Breast epithelium (tissue), 4 donors: ENCODE measurements around the gene NQO2. TPM values are rescaled to one million over a fixed set of nuclear protein-coding genes. Genes with fewer than 3 reads are reported as not detected.
"Not testable (repeated sequence)": the region's sequence is repeated elsewhere in the genome, so short reads cannot be mapped to it uniquely, and the experiment has no call there.

Source experiments
- DNase-seq, 2 donors: peaks; one replicate each; pipeline ENCODE4 v3.0.0-alpha.2; 2019; ENCODE audit warnings: low spot score in 2 of 2
- H3K27ac ChIP-seq, 2 donors: fragments of 200-600 bp; sonication (generic) in 1 of 2; one replicate each; pipeline ENCODE4 v1.5.1; 2016 to 2019; ENCODE audit warnings: mild to moderate bottlenecking in 1 of 2
- H3K27me3 ChIP-seq, 2 donors: fragments of 200-600 bp; sonication (generic) in 1 of 2; one replicate each; pipeline versions ENCODE4 v1.5.1 to v1.6.0; 2017 to 2019; ENCODE audit warnings: control low read depth in 1 of 2, mild to moderate bottlenecking in 1 of 2
- H3K36me3 ChIP-seq: fragments of 200-600 bp; one replicate; pipeline ENCODE4 v1.5.1; 2019
- H3K4me1 ChIP-seq, 2 donors: fragments of 200-600 bp; sonication (generic); one replicate each; pipeline ENCODE4 v1.5.1; 2016 to 2019; ENCODE audit warnings: control low read depth in 1 of 2
- H3K4me3 ChIP-seq, 3 donors: fragments of 200-600 bp; sonication (generic); 1 replicate in 2 of 3; 2 replicates in 1 of 3; pipeline ENCODE4 v1.5.1; 2016 to 2019; ENCODE audit warnings: mild to moderate bottlenecking in 3 of 3, moderate library complexity in 2 of 3
- H3K9me3 ChIP-seq, 2 donors: fragments of 200-600 bp; sonication (generic) in 1 of 2; one replicate each; pipeline ENCODE4 v1.5.1; 2016 to 2019; ENCODE audit warnings: control low read depth in 1 of 2
- POLR2A ChIP-seq: fragments of 450-650 bp; IDR thresholded peaks from one replicate; pipeline ENCODE4 v1.6.1; 2016; ENCODE audit warnings: antibody characterized with exemption, mild to moderate bottlenecking, moderate library complexity
- POLR2AphosphoS5 ChIP-seq, 3 donors: sonication (generic); formaldehyde crosslinking; IDR thresholded peaks; one replicate each; pipeline ENCODE4 v1.6.1; 2017; ENCODE audit warnings: antibody characterized with exemption in 3 of 3
- intact Hi-C: fragments of 100-400 bp; cut with DNase I; formaldehyde crosslinking; loops from one replicate; pipeline ENCODE4 v1.15.1; 2023; ENCODE audit warnings: low total_unique reads
- total RNA-seq, 3 donors: library from RNA; depleted of rRNA; stranded (reverse); fragments of >200 nt; gene quantifications; one replicate each; pipeline ENCODE4 v1.1.0, GENCODE V29; 2016
- TF ChIP-seq, protein P1 (sequence below), 3 donors: fragments of 450-650 bp; IDR thresholded peaks; one replicate each; pipeline ENCODE4 v1.5.1; 2016 to 2017; ENCODE audit warnings: antibody characterized with exemption in 3 of 3, mild to moderate bottlenecking in 3 of 3, moderate library complexity in 3 of 3

NQO2 gene
- total RNA-seq, 3 donors from 2014 or later, result 23.6 to 64.6 (median 24.9) TPM

DNA sequence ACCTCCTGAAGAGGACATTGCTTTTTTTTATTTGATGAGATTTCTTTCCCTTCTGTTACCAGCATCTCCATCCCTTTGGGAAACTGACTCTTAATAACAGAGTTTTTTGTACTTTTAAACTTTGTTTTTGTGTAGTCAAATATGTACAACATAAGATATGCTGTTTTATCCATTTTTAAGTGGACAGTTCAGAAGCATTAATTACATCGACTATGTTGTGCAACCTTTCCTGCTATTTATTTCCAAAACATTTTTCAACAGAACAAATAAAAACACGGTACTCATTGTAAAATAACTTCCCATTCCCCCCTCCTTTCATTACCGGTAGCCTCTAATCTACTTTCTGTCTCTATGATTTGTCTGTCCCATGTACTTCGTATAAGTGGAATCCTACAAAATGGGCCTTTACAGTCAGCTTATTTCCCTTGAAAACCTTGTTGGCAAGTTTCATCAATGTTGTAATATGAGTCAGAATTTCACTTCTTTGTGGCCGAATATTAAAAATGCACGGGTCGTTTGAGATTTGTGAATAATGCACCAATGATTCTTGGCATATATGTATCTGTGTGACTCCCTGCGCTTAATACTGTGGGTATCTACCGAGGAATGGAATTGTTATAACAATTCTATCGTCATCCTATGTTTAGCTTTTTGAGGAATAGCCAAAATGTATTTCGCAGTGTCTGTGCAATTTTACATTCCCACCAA, 57.5 kb downstream of the NQO2 start:
- intact Hi-C loops, result no loop called here
- TF ChIP-seq POLR2AphosphoS5 (IDR thresholded peaks at IDR 0.05), result no peak
- TF ChIP-seq POLR2A, result no peak
- TF ChIP-seq, protein P1, sequence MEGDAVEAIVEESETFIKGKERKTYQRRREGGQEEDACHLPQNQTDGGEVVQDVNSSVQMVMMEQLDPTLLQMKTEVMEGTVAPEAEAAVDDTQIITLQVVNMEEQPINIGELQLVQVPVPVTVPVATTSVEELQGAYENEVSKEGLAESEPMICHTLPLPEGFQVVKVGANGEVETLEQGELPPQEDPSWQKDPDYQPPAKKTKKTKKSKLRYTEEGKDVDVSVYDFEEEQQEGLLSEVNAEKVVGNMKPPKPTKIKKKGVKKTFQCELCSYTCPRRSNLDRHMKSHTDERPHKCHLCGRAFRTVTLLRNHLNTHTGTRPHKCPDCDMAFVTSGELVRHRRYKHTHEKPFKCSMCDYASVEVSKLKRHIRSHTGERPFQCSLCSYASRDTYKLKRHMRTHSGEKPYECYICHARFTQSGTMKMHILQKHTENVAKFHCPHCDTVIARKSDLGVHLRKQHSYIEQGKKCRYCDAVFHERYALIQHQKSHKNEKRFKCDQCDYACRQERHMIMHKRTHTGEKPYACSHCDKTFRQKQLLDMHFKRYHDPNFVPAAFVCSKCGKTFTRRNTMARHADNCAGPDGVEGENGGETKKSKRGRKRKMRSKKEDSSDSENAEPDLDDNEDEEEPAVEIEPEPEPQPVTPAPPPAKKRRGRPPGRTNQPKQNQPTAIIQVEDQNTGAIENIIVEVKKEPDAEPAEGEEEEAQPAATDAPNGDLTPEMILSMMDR (IDR thresholded peaks at IDR 0.05), result no peak
- Histone ChIP-seq H3K4me3 (no peak overlapping the region), H3K9me3 (no peaks in the 10 kb centered on the region), H3K27me3 (no peaks in the 10 kb centered on the region), H3K4me1 (peaks cover 0 to 4% of the 10 kb centered on the region in 2 donors), H3K36me3 (no peaks in the 10 kb centered on the region), H3K27ac (no peak overlapping the region)
- no peak for DNase-seq

DNA sequence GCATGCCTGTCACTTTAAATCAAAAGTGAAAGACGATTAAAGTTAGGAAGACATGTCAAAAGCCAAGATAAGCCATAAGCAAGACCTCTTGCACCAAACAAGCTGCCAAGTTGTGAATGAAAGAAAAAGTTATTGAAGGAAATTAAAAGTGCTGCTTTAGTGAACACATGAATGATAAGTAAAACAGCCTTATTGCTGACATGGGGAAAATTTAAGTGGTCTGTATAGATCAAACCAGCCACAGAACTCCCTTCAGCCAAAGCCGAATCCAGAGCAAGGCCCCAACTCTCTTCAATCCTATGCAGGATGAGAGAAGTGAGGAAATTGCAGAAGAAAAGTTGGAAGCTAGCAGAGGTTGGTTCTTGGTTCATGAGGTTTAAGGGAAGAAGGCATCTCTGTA, 59.3 kb downstream of the NQO2 start:
- no peak for DNase-seq
- Histone ChIP-seq H3K4me1 (peaks cover 0 to under 1% of the 10 kb centered on the region in 2 donors), H3K9me3 (no peaks in the 10 kb centered on the region), H3K4me3 (no peak overlapping the region), H3K27ac (no peak overlapping the region), H3K36me3 (no peaks in the 10 kb centered on the region), H3K27me3 (no peaks in the 10 kb centered on the region)
- intact Hi-C loops, result no loop called here
- no peak for TF ChIP-seq POLR2A
- TF ChIP-seq, protein P1 (IDR thresholded peaks at IDR 0.05), result no peak
- TF ChIP-seq POLR2AphosphoS5 (IDR thresholded peaks at IDR 0.05), result no peak

DNA sequence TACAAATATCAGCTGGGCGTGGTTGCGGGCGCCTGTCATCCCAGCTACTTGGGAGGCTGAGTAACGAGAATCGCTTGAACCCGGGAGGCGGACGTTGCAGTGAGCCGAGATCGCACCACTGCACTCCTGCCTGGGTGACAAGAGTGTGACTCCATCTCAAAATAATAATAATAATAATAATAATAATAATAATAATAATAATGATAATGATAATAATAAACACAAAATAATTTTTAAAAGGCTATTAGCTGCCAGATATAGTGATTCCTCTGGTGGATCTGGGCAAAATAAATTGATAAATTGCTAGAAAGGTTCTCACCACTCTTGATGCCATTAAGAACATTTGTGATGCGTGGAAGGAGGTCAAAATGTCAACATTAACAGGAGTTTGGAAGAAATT, 60.4 kb downstream of the NQO2 start:
- H3K36me3 ChIP-seq, H3K9me3 ChIP-seq, H3K27ac ChIP-seq, DNase-seq, H3K4me3 ChIP-seq, intact Hi-C loops, H3K4me1 ChIP-seq, H3K27me3 ChIP-seq: not testable (repeated sequence)

- Histone ChIP-seq H3K4me3 (no peak overlapping the region), H3K27me3 (no peaks in the 10 kb centered on the region), H3K36me3 (no peaks in the 10 kb centered on the region), H3K4me1 (no peaks in the 10 kb centered on the region), H3K9me3 (no peaks in the 10 kb centered on the region), H3K27ac (no peak overlapping the region)
- intact Hi-C loops, result no loop called here
- no peak for DNase-seq
- TF ChIP-seq POLR2AphosphoS5 (IDR thresholded peaks at IDR 0.05) (no peak), POLR2A (no peak)
- TF ChIP-seq, protein P1 (IDR thresholded peaks at IDR 0.05), result no peak
These were observed 61.8 kb downstream of the NQO2 start for GRCh38 chr6:3061501-3061941.

DNA sequence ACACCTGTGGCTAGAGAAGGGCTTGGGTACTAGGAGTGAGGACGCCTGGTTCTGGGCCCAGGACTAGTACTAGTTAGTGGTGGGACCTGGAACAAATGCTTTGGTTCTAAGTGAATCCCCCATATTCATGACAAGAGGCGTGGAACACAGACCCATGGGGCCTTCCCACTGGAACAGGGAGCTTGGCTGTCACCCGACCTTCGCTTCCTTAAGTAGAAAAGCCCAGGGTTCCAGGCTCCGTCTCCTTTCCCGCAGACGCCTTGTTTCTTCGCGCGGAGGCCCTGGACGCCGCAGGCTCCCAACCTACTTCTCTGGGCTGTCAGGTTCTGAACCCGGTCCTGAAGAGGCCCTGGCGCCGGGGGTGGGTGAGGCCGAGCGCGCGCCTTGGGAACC, 63.6 kb downstream of the NQO2 start:
- H3K27me3 ChIP-seq, H3K36me3 ChIP-seq, intact Hi-C loops, H3K4me1 ChIP-seq, H3K9me3 ChIP-seq, DNase-seq: not testable (repeated sequence)
- Histone ChIP-seq H3K4me3 (peak overlapping the region; percentile 73 to 85 (median 76)), H3K27ac (peak overlapping the region; percentile 91 to 97)

DNA sequence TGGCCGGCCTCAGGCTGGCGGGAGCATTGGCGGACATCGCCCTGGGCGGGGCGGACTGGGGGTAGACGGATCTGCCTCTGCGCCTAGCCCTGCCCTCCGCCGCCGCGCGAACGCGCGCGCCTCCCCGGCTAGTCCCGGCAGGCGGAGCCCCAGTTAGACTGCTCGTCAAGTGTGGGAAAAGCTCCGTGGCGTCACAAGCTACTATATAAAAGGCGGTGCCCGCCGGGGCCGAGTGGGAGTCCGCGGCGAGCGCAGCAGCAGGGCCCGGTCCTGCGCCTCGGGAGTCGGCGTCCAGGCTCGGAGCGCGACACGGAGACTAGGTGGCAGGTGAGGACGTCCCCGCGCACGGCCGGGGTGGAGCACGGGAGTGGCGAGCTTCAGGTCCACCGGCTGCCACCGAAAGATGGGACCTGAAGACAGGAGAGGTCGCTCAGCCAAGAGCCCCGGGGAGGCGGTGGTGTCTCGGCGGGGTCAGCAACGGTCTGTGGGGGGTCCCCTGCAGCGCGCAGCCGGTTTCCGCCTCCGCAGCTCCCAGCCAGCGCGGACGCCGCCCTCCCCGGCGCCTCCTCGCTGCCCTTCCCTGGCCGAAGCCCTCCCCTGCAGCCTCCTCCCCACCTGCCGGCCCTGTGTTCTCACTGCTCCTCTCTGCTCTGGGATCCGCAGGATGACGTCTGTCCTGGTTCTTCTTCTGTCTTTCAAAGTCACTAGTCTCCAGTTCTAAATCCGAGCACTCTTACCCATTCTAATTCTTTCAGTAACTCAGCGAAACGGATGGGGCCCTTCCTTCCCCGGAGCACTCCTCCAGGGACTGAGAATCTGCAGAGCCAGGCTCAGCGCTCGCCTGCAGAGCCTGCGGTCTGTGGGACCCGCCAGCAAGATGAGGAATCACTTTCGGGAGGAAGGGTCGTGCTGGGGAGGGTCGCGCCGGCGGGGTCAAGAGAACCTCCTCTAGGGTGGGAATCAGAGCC, 64.3 kb downstream of the NQO2 start:
- TF ChIP-seq, protein P1 (IDR thresholded peaks at IDR 0.05), result no peak
- TF ChIP-seq POLR2A (peak; percentile 87), POLR2AphosphoS5 (IDR thresholded peaks at IDR 0.05) (peak; percentile 83 to 97 (median 95))
- peak overlapping the region; percentile 73 to 85 (median 76) for H3K4me3 ChIP-seq
- no peaks in the 10 kb centered on the region for H3K9me3 ChIP-seq
- intact Hi-C loops, result no loop called here
- peak; percentile 90 to 93 for DNase-seq
- H3K27ac ChIP-seq, result peak overlapping the region; percentile 91 to 97
- H3K36me3 ChIP-seq, result no peaks in the 10 kb centered on the region
- H3K27me3 ChIP-seq, result no peaks in the 10 kb centered on the region
- no peaks in the 10 kb centered on the region for H3K4me1 ChIP-seq
